ENCODE data around the gene ARHGEF10L.
"Not testable (repeated sequence)": the region's sequence is repeated elsewhere in the genome, so short reads cannot be mapped to it uniquely, and the experiment has no call there.

The ARHGEF10L gene

DNA sequence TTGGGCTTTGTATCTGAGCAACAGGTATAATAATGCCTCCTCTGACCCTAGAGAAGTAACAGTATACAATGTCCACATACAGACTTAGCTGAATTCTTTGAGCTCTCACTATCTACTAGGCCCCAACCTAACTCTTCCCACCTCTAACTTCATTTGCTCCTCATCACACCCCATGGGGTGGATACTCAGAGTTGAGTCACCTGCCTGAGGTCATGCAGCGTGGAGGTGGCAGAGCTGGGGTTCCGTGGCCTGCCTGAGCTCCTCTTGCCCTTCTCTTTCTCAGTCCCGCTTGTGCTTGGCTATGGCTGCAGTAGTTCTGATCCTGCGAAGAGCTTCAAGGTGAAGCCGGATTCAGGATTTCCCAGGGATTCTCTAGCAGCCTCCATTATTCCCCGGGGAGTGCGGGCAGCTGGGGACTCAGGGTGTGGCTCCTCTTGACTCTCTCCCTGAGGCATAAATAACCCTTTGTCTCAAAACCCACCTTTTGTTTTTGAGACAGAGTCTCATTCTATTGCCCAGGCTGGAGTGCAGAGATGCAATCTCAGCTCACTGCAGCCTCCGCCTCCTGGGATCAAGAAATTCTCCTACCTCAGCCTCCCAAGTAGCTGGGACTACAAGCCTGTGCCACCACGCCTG, 185.7 kb downstream of the ARHGEF10L start:
- peak; percentile 2 for DNase-seq

DNA sequence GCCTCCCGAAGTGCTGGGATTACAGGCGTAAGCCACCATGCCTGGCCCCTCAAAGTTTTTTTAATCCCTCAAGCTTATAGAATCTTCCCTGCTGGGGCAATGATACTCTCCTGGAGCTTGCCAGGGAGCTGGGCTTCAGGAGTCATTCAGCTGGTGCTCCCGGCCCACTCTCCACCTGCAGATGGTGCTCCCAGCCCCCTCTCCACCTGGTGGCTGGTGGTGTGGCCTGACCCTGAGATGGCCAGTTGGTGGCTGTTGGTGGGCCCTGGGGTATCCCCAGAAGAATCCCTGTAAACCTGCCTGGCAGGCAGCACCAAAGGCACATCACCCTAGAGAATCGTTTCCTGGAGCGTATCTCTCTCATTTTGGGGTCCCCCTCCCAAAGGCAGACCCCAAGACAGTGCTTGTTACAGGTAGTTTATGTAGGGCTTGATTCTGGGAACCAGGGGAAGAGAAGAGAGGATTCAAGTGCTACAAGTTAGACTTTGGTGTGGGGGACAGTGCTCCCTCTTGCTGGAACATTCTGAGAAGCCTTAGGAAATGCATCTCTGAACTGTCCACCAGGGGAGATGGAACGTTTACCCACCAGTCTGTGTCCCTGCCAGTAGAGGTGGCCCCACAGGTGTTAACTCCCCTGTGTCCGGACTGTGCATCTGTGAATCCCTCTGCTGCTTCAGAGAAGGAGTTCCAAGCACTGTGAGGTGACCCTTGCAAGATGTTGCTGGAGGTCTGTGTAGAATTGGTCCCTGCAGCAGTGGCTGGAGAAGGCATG, 186.5 kb downstream of the ARHGEF10L start:
- no peak for DNase-seq

DNA sequence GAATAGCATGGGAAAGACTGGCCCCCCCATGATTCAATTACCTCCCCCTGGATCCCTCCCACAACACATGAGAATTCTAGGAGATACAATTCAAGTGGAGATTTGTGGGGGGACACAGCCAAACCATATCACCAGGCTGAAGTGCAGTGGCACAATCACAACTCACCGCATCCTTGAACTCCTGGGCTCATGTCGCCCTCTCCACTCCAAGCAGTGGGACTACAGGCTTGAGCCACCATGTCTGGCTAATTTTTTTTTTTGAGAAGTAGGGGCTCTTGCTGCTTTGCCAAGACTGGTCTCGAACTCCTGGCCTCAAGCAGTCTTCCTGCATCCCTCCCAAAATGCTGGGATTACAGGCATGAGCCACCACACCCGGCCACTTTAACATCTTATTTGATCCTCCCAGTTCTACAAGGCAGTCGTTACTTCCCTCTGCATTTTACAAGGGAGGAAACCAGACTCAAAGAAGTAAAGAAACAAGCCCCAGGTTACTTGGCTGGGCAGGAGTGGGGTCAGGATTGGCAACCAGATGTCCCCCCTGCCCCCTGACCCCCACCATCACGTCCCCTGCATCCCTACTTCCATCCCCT, 188.7 kb downstream of the ARHGEF10L start:
- DNase-seq: no peak

DNA sequence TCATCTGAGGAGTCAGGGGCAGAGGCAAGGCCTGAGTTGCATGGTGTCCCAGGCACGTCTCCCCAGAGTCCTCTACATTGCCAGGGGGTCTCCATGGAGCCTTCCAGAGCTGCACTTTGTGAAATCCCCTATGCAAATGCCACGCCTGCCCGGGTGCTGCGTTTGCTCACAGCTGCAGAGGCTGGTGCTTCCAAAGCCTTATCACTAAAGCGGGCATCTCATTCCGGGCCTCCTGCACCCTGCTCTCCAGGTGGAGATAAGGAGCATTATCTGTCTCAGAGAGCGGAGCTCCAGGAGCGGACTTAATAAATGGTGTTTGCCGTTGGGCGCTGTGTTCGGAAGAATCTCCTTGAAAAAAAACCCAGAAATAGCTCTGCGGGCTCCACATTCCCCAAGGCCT, 189.8 kb downstream of the ARHGEF10L start:
- no peak for DNase-seq

DNA sequence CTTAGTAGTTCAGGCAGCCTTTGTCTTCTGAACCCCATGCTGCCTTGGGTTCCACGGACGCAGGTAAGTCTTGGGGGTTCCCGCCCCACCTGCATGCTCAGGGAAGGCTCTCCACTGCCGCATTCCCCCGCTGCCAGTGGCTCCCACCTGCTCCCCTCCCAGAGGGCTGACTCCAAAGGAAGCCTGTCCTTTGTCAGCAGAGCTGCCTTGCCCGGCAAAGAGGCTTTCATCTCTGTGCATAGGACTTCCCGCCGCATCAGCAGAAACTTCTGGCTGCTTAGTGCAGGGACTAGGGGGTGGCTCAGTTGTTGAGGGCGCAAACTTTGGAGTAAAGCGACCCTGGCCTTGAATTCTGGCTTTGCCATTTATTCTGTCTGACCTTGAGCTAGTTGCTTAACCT, 190.4 kb downstream of the ARHGEF10L start:
- no peak for DNase-seq

DNA sequence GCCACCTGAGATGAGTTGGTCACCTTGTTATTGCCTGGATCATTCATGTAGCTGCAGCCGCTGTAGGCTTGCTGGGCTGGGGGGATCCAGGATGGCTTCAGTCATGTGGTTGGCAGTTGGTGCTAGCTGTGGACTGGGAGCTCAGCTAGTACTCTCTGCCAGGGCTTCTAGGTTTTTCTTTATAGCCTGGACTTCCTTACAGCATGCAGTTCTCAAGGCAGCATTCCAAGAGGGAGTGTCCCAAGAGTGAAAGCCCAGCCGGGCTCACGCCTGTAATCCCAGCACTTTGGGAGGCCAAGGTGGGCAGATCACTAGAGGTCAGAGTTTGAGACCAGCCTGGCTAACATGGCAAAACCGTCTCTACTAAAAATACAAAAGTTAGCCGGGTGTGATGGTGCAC, 192.0 kb downstream of the ARHGEF10L start:
- DNase-seq: no peak

DNA sequence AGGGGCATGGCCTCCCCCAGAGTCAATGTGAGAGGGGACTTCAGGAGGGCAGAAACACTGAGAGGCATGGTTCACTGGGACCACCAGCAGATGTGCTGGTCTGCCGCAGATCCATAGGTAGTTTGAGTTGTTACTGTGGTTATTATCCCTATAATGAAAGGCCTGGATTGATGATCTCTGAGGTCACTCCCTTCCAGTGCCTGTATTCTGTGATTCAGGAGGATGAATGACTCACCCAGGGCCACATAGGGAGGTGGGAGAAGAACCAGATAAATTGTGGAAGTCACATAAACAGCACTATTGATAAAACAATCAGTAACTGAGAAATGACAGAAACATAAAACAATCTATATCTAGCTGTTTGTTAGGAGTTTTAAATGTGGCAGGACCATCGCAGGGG, 193.0 kb downstream of the ARHGEF10L start:
- no peak for DNase-seq

DNA sequence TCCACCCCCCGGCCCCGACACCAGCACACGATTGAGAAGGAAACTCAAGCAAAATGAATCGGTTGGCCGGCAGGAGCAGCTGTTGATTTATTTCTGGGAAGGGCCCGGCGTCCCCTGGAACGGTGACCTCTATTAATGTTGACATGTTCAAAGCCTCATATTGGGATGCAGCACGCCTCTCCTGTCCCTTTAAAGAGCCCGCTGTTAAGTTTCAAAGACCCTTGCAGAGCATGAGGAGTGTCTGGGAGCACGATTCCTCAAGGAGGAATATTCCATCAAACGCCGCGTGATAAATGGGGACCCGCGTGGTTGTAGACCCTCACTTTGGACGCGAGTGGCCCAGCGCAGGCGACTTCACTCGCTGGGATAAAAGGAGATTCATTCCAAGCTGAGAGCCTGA, 194.2 kb downstream of the ARHGEF10L start:
- DNase-seq: no peak

DNA sequence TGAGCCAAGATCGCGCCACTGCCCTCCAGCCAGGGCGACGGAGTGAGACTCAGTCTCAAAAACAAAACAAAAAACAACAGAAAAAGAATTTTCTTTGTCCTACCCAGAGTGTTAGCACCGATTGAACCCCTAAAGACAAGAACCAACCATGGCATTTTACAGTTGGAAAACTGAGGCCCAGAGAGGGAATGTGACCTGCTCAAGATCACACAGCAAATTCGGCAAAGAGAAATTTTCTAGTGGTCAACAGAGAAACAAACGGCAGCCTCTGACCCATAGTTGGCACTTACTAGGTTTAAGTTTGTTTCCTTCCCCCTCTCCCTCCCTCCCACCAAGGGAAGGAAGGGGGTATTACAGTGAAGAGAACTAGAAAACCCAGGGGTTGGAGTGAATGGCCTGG, 195.1 kb downstream of the ARHGEF10L start:
- no peak for DNase-seq

DNA sequence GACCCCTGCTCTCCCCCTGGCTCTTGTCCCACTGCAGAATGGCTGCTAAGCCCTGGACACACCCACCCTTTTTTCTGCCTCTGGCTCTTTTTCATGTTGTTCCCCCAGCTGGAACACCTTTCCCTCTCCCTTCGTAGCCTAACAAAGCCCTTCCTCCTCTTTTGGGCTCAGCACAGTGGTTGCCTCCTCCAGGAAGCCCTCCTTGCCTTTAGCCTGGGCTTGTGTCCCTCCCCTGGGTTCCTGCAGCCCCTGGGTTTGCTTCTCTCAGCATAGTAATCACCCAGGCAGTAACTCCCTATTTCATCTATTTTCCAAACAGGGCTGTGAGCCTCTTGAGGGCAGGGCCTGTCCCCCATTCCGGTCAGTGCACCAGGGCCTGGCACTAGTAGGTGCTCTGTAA, 195.8 kb downstream of the ARHGEF10L start:
- DNase-seq: no peak

DNA sequence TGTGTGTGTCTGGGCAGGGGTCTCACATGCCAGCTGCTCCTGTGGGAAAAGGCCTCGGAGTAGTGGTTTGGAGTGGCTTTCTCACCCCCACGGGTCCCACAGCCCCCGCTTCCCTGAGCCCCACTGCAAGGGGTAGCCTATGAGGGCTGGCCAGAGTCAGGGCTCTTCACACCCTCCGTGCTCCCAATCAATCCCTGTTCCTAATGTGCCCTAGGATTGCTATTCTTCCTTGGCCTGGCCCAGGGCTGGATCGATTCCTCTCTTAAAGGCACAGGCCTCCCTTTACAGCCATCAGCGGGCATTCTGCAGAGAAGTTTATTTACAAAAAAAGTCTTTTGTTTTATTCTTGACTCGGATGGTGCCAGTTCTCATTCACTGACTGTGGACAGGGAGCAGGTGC, 196.3 kb downstream of the ARHGEF10L start:
- DNase-seq: no peak

DNA sequence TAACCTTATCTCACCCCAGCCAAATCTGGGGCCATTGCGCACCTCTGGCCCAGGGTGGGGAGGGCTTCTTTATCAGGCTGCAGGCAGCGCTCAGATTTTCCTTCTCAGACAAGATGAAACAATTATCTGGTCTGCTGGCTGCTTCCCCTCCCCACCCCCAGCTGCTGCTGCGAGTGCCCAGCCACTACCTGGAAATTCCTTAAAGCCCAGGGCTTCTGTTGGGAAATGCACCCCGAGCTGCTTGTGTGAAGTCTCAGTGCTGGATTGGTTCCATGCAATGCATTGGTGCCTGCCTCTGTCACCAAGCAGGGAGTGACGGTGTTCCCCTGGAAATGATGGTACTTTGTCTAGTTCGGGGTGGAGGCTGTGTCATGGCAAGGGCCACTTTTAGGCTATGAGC, 197.1 kb downstream of the ARHGEF10L start:
- DNase-seq: no peak

DNA sequence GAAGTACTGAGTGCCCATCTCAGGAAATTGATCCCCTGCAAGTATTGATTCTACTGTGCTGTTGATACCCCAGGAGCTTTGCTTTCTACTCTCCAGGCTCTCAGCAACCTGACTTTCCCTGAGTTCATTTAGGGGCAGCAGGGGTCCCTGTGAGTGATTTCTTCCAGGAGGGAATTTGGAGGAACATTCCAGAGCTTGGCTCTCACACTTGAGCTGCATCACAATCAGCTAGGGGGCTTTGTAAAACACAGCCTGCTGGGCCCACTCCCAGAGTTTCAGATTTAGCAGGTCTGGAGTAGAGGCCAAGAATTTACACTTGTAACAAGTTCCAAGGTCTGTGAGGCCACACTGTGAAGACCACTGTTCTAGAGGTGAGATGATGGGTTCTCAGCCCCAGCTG, 199.6 kb downstream of the ARHGEF10L start:
- DNase-seq: no peak

DNA sequence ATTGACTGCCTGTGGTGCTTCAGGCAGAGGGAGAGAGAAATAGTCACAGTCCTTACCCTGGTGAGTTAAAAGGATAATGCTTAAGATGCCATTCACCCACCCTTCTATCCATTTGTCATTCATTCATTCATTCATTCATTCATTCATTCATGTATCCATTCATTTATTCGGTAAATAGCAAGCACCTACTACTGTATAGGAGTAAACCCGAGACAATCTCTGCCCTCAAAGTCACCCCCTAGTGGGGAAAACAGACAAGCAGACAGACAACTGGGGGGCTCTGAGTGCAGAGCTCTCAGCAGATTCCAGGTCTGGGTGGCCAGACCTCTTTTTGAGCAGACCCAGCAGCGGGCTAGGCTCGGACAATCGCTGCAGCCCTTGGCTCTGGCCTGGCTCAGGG, 201.6 kb downstream of the ARHGEF10L start:
- DNase-seq: no peak

DNA sequence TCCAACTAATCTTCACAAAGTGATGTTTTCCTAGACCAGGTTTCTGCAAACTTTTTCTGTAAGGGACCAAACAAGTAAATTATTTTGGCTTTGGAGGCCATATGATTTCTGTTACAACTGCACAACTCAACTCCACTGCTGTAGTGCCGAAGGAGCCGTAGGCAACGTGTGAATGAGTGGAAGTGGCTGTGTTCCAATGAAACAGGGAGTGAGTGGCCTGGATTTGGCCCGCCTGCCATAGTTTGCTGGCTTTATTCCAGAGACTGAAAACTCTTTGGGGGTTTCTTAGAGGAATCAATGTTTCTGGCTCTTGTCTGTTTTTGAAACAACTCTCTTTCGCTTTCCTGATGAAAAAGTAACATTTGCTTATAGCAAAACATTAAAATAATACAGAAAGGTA, 203.1 kb downstream of the ARHGEF10L start:
- DNase-seq: no peak

DNA sequence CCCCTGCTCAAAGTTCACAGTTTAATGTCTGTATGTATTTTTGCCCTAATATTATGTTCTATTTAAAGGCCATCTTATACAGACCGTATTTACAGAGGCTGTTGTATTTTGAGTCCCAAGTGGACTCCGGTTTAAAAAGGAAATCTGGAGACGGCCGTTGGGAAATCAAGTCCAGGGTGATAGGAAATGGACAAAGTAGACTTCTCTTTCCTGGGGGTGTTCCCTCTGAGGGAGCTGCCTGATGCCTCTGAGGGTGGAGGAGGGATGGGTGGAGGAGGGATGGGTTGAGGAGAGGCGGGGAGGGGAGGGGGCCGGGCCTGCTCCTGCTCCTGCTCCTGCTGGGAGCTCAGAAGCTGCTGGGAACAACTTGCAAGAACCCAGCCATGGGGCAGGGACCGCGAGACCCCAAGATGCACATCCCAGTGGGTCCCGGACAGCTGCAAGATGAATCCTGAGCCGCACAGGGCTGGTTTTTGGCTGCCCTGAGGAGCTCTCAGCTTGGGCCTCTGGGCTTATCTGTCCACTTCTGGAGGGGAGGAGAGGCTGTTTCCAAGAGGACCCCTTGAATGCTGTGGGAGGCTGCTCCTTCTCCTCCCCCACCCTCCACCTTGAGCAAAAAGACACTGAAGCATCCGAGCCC, 203.6 kb downstream of the ARHGEF10L start:
- DNase-seq: no peak

DNA sequence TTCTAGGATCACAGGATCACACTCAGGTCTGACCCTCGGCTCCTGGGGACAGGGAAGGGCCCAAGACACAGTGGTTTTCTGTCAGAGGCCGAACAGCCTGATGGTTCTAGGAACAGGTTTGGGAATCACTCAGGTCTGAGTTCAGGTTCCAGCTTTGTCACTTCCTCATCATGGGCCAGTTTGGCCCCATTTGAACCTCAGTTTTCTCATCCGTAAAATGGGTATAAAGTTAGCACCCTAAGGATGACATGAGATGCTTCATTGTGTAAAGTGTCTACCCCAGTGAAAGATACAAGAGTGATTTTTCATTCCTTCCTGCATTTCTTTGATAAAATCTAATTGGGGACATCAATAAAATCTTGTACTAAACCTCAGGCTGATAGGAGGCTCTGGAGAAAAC, 204.4 kb downstream of the ARHGEF10L start:
- no peak for DNase-seq

DNA sequence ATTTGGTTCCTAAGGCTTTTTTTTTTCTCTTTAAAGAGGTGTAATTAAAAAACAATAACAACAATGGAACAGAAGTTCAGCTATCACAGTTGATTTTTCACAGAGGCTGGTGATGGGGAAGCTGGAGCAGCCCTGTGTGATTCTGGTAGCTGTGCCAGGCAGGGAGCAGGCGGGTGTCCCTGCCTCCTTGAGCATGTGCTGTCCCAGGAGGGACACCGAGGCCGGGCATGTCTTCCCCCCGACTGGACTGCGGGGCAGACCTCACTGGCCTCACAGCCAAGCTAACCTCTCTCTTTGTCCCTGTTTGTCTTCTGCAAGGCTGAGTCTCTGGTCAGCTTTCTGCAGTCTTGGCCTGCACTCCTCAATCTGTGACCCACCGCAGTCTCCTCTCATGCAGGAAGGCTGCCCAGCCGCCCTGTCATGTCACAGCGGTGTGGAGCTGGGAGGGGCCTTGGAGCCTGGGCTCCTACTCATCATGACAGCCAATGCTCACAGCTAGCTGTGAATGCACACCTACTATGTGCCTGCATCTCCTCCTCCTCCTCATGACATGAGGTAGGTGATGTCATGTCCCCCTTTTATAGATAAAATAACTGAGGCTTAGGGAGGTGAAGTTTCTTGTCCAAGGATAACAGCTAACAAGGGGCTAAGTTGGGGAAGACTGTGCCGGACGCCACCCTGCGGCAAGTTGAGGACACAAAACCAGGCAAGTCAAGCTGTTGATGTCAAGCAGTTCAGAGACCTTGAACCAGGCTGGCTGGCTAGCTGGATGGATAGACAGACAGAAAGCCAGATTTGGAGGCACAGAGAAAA, 205.4 kb downstream of the ARHGEF10L start:
- no peak for DNase-seq

DNA sequence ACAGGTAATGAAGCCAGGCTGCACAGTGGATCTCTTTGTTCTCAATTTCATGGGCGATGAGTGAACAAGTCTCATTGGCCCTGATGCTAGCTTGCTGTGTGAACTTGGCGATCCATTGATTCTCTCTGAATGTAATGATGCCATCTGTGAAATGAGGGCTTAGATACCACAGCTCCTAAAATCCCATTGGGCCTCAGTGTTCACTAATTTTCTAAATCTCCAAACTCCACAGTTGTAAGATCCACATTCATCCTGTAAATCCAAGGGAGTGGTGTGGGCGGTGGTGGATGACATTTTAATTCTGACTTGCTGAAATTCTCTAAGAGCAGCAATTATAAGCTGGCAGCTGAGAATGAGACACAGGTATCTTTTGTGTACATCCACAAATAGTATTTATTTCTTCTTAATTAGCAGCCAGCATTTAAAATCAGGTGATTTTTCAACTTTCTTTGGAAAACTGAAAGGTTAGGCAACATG, 206.0 kb downstream of the ARHGEF10L start:
- no peak for DNase-seq

DNA sequence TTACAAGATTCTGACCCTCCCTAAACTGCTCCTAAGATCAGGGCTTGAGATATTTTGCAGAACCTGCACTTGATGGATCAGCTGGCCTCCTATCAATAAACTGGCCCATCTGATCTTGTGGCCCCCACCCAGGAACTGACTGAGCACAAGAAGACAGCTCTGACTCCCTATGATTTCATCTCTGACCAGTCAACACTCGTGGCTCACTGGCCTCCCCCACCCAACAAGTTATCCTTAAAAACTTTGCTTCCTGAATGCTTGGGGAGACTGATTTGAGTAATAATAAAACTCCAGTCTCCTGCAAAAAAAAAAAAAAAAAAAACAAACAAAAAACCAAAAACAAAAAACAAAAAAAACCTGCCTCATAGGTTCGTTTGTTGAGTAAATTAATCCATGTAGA, 206.8 kb downstream of the ARHGEF10L start:
- DNase-seq: not testable (repeated sequence)

DNA sequence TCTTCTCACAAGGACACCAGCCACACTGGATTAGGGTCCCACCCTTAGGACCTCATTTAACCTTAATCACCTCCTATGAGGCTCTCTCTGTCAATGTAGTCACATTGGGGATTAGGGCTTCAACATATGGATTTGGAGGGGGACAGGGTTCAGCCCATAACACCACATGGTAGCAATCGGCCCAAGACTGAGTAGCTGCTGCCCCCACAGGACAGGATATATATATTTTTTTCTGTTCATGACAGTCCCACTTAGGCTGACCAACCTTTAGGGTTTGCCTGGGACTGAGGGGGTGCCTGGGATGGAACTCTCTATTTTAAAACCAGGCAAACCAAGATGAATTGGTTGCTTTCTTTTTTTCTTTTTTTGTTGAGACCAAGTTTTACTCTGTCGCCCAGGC, 207.4 kb downstream of the ARHGEF10L start:
- DNase-seq: no peak

All from NCI-H526 treated with DMSO at 0.1 percent for 48 hours (cell line).